WTC11 (cell line): ENCODE results near the gene RAP2A. TPM values are rescaled to one million over a fixed set of nuclear protein-coding genes. Genes with fewer than 3 reads are reported as not detected.
A peak's percentile ranks its signal among the peaks of the same experiment; 100 is the strongest.

Experiments
- ATAC-seq: fragments of 200-7000 bp; cut with Tn5 transposase; 2 replicates; pipeline ENCODE4 v1.10.0; 2021; ENCODE audit warnings: mild to moderate bottlenecking, moderate library complexity
- CTCF ChIA-PET: fragments of 300-600 bp; sonication (Branson Sonifier 250); formaldehyde crosslinking; loops from one replicate; lab custom pipeline; 2021; ENCODE audit warnings: antibody characterized with exemption; lab: Charles Lee
- POLR2A ChIA-PET: fragments of 350-600 bp; sonication (Branson Sonifier 250); formaldehyde crosslinking; loops from one replicate; lab custom pipeline; 2021; ENCODE audit warnings: antibody characterized with exemption; lab: Charles Lee
- DNase-seq: peaks from one replicate; pipeline ENCODE4 v3.0.0; 2021; ENCODE audit warnings: low spot score
- H3K27ac Mint-ChIP-seq: 2 replicates; pipeline ENCODE4 v1.8.0; 2021; ENCODE audit warnings: mixed read lengths
- H3K27me3 Mint-ChIP-seq: 2 replicates; pipeline ENCODE4 v1.8.0; 2021; ENCODE audit warnings: low read depth, mild to moderate bottlenecking, moderate library complexity, mixed read lengths
- H3K36me3 Mint-ChIP-seq: 2 replicates; pipeline ENCODE4 v1.8.0; 2021; ENCODE audit warnings: mixed read lengths
- H3K4me1 Mint-ChIP-seq: 2 replicates; pipeline ENCODE4 v1.8.0; 2022; ENCODE audit warnings: mixed read lengths
- H3K4me3 Mint-ChIP-seq: 2 replicates; pipeline ENCODE4 v1.8.0; 2021; ENCODE audit warnings: mild to moderate bottlenecking, moderate library complexity, mixed read lengths
- H3K9me3 Mint-ChIP-seq: 2 replicates; pipeline ENCODE4 v1.8.0; 2021; ENCODE audit warnings: mixed read lengths
- CREM ChIP-seq: sonication (generic); formaldehyde crosslinking; IDR thresholded peaks from 2 replicates; pipeline ENCODE4 v1.8.1; 2022; ENCODE audit warnings: mild to moderate bottlenecking, missing genetic modification reagents, moderate library complexity
- EMX1 ChIP-seq: fragments of 250-450 bp; sonication (Bioruptor Pico); IDR thresholded peaks from 2 replicates; pipeline ENCODE4 v1.8.0; 2021; ENCODE audit warnings: mild to moderate bottlenecking
- FOXJ3 ChIP-seq: sonication (generic); formaldehyde crosslinking; IDR thresholded peaks from 2 replicates; pipeline ENCODE4 v1.9.0; 2021; ENCODE audit warnings: missing genetic modification reagents, mild to moderate bottlenecking, borderline replicate concordance
- FOXK1 ChIP-seq: sonication (generic); formaldehyde crosslinking; IDR thresholded peaks from 2 replicates; pipeline ENCODE4 v1.8.0; 2022; ENCODE audit warnings: mild to moderate bottlenecking, moderate library complexity, missing genetic modification reagents
- IRF1 ChIP-seq: sonication (generic); formaldehyde crosslinking; IDR thresholded peaks from 2 replicates; pipeline ENCODE4 v1.8.0; 2023; ENCODE audit warnings: missing genetic modification reagents
- ZMAT4 ChIP-seq: fragments of 250-450 bp; sonication (Bioruptor Pico); IDR thresholded peaks from 2 replicates; pipeline ENCODE4 v1.9.0; 2021; ENCODE audit warnings: mild to moderate bottlenecking
- ZNF532 ChIP-seq: fragments of 250-450 bp; sonication (Bioruptor Pico); IDR thresholded peaks from 2 replicates; pipeline ENCODE4 v1.9.0; 2021; ENCODE audit warnings: mild to moderate bottlenecking, borderline replicate concordance
- total RNA-seq: library from RNA; stranded (reverse); gene quantifications from 3 replicates; pipeline ENCODE4 v1.2.3, GENCODE V29; 2021
- TF ChIP-seq, protein P1 (sequence below): sonication (generic); formaldehyde crosslinking; IDR thresholded peaks from 2 replicates; pipeline ENCODE4 v1.8.1; 2023; ENCODE audit warnings: mild to moderate bottlenecking, missing genetic modification reagents
- TF ChIP-seq, protein P2 (sequence below): sonication (generic); formaldehyde crosslinking; IDR thresholded peaks from 2 replicates; pipeline ENCODE4 v1.8.1; 2022; ENCODE audit warnings: low read depth, missing genetic modification reagents, borderline replicate concordance

The RAP2A gene
- total RNA-seq, 1 experiment from 2014 or later = 39.0 TPM

DNA sequence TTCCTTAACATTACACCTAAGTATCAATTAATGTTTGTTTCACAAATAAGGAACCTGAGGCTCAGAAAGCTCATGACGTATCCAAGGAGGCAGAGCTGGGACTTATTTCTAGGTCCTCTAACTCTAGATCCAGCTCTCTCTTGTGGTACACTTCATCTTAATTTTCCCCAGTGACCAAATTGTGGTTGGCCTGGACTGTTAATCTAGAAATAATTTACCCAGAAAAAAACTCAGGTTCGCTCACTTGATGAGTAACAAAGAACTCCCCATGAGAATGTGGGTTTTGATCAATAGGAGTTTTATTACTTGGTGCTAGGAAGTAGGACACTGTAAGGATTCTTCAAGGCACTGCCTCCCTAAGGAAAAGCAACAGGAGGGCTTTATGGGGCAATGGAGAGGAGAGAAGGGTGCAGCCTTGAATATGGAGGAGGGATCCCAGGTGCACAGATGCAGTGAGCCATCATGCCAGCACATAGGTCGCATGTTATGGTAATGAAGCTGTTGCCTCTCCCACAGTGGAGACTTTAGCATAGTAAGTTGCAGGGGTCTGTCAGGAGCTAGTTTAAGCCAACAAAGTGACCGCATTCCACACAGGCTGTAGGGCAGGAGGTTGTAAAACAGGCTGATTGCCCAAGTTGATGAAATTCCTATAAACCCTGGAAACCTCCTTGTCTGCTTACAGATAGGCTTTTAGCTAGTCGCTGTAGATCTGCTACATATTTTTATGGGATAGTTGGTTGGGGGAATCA, 14.7 kb downstream of the RAP2A start (continued):
- TF ChIP-seq, protein P1, sequence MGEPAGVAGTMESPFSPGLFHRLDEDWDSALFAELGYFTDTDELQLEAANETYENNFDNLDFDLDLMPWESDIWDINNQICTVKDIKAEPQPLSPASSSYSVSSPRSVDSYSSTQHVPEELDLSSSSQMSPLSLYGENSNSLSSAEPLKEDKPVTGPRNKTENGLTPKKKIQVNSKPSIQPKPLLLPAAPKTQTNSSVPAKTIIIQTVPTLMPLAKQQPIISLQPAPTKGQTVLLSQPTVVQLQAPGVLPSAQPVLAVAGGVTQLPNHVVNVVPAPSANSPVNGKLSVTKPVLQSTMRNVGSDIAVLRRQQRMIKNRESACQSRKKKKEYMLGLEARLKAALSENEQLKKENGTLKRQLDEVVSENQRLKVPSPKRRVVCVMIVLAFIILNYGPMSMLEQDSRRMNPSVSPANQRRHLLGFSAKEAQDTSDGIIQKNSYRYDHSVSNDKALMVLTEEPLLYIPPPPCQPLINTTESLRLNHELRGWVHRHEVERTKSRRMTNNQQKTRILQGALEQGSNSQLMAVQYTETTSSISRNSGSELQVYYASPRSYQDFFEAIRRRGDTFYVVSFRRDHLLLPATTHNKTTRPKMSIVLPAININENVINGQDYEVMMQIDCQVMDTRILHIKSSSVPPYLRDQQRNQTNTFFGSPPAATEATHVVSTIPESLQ (CRISPR knock-in tag) = no peak
- TF ChIP-seq, protein P2, sequence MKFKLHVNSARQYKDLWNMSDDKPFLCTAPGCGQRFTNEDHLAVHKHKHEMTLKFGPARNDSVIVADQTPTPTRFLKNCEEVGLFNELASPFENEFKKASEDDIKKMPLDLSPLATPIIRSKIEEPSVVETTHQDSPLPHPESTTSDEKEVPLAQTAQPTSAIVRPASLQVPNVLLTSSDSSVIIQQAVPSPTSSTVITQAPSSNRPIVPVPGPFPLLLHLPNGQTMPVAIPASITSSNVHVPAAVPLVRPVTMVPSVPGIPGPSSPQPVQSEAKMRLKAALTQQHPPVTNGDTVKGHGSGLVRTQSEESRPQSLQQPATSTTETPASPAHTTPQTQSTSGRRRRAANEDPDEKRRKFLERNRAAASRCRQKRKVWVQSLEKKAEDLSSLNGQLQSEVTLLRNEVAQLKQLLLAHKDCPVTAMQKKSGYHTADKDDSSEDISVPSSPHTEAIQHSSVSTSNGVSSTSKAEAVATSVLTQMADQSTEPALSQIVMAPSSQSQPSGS (CRISPR knock-in tag) = no peak

GRCh38 chr13:97454699-97455098, 20.7 kb downstream of the RAP2A start:
- ChIA-PET CTCF (no interaction called here), POLR2A (no interaction called here)
- no peak for TF ChIP-seq IRF1 (CRISPR knock-in tag)
- no peak for TF ChIP-seq CREM (CRISPR knock-in tag)
- TF ChIP-seq ZMAT4 = no peak
- no peak for TF ChIP-seq FOXK1
- TF ChIP-seq FOXJ3 = no peak
- no peak overlapping the region for H3K4me3 Mint-ChIP-seq
- peaks cover 15% of the 10 kb centered on the region for H3K9me3 Mint-ChIP-seq
- H3K4me1 Mint-ChIP-seq = peaks cover 37% of the 10 kb centered on the region
- ATAC-seq (no peak), DNase-seq (no peak)
- H3K36me3 Mint-ChIP-seq = peaks cover 22% of the 10 kb centered on the region
- no peak overlapping the region for H3K27ac Mint-ChIP-seq
- no peaks in the 10 kb centered on the region for H3K27me3 Mint-ChIP-seq

- Mint-ChIP-seq H3K4me3 (no peak overlapping the region), H3K27ac (peak overlapping the region; percentile 66; the same call in 1 of the 2 replicates), H3K36me3 (peaks cover 22% of the 10 kb centered on the region), H3K9me3 (peaks cover 15% of the 10 kb centered on the region), H3K27me3 (no peaks in the 10 kb centered on the region), H3K4me1 (peaks cover 38% of the 10 kb centered on the region)
- CTCF ChIA-PET = interaction anchor here (0.8 kb wide), 1 partner anchor 23 kb away, joined by 3 read pairs; no protein-coding TSS in a partner anchor
- POLR2A ChIA-PET = interaction anchor here (1.4 kb wide), 1 partner anchor 22 kb away, joined by 3 read pairs; the partner anchor contains the start of gene RAP2A
- ATAC-seq (peak; percentile 30; the same call in 1 of the 2 replicates), DNase-seq (no peak)
- TF ChIP-seq EMX1 (CRISPR knock-in tag) (no peak), ZNF532 (CRISPR knock-in tag) (no peak)
These were observed 22.1 kb downstream of the RAP2A start for GRCh38 chr13:97456047-97456446.
